ENCODE data around the gene GMPPB.
A peak's percentile ranks its signal among the peaks of the same experiment; 100 is the strongest.
"Not testable (repeated sequence)": the region's sequence is repeated elsewhere in the genome, so short reads cannot be mapped to it uniquely, and the experiment has no call there.

GMPPB gene

GRCh38 chr3:49751501-49751900 is 27.8 kb upstream of the GMPPB start:
- Histone ChIP-seq H3K4me3 (ENCODE audit: low read depth, low read length) (no peak overlapping the region), H3K27ac (no peak overlapping the region), H3K27me3 (replicated peaks) (no peaks in the 10 kb centered on the region), H3K36me3 (replicated peaks) (no peaks in the 10 kb centered on the region)
- TF ChIP-seq, protein P1, sequence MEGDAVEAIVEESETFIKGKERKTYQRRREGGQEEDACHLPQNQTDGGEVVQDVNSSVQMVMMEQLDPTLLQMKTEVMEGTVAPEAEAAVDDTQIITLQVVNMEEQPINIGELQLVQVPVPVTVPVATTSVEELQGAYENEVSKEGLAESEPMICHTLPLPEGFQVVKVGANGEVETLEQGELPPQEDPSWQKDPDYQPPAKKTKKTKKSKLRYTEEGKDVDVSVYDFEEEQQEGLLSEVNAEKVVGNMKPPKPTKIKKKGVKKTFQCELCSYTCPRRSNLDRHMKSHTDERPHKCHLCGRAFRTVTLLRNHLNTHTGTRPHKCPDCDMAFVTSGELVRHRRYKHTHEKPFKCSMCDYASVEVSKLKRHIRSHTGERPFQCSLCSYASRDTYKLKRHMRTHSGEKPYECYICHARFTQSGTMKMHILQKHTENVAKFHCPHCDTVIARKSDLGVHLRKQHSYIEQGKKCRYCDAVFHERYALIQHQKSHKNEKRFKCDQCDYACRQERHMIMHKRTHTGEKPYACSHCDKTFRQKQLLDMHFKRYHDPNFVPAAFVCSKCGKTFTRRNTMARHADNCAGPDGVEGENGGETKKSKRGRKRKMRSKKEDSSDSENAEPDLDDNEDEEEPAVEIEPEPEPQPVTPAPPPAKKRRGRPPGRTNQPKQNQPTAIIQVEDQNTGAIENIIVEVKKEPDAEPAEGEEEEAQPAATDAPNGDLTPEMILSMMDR (IDR thresholded peaks at IDR 0.05; ENCODE audit: low read depth, low read length, missing control alignments), result no peak
- in situ Hi-C loops (cut with HindIII; ENCODE audit: low pct_ligation_motif_present, low sequenced_read_pairs), result no loop called here
- no peak for DNase-seq

DNA sequence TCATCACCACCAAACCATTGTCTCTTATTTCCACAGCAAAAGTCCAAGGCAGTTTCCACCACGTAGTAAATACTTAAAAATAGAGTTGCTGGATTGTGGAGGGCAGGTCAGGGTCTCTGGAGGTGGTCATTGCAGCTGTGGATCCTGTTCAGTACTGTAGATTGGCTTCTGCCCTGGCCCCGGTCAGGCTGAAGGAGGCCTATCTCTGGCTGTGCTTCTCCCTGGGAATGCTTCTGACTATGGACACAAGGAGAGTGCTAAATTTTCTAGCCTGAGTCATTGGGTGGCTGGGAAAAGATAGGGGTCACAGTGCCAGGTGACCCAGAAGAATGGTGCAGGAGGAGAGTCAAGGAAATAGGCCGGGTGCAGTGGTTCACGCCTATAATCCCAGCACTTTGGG is 26.3 kb upstream of the GMPPB start:
- H3K4me3 ChIP-seq (ENCODE audit: low read depth, low read length), result no peak overlapping the region
- peak; percentile 29 for DNase-seq
- TF ChIP-seq, protein P1 (IDR thresholded peaks at IDR 0.05; ENCODE audit: low read depth, low read length, missing control alignments), result no peak
- in situ Hi-C loops (cut with HindIII; ENCODE audit: low pct_ligation_motif_present, low sequenced_read_pairs), result no loop called here
- no peaks in the 10 kb centered on the region for H3K36me3 ChIP-seq (replicated peaks)
- no peak overlapping the region for H3K27ac ChIP-seq
- H3K27me3 ChIP-seq (replicated peaks), result no peaks in the 10 kb centered on the region

DNA sequence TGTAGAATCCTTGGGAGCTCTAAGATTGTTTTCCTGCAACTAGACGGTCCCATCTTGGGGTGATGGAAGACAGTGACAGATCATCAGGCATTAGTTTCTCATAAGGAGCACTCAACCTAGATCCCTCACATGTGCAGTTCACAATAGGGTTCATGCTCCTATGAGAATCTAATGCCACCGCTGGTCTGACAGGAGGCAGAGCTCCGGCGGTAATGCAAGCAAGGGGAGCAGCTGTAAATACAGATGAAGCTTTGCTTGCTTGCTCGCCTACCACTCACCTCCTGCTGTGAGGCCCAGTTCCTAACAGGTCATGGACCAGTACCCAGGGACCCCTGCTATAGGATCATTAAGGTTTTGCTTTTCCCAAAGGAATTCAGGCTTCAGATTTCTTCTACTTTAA is 25.1 kb upstream of the GMPPB start:
- H3K36me3 ChIP-seq (replicated peaks); H3K4me3 ChIP-seq (ENCODE audit: low read depth, low read length); in situ Hi-C loops (cut with HindIII; ENCODE audit: low pct_ligation_motif_present, low sequenced_read_pairs); H3K27me3 ChIP-seq (replicated peaks); DNase-seq: not testable (repeated sequence)
- peak overlapping the region; percentile 83 for H3K27ac ChIP-seq

GRCh38 chr3:49747792-49748480 is 24.2 kb upstream of the GMPPB start:
- Histone ChIP-seq H3K27me3 (replicated peaks) (no peaks in the 10 kb centered on the region), H3K4me3 (ENCODE audit: low read depth, low read length) (no peak overlapping the region), H3K36me3 (replicated peaks) (no peaks in the 10 kb centered on the region), H3K27ac (peak overlapping the region; percentile 83)
- in situ Hi-C loops (cut with HindIII; ENCODE audit: low pct_ligation_motif_present, low sequenced_read_pairs), result no loop called here
- peak; percentile 87 for DNase-seq
- TF ChIP-seq, protein P1 (IDR thresholded peaks at IDR 0.05; ENCODE audit: low read depth, low read length, missing control alignments), result no peak

DNA sequence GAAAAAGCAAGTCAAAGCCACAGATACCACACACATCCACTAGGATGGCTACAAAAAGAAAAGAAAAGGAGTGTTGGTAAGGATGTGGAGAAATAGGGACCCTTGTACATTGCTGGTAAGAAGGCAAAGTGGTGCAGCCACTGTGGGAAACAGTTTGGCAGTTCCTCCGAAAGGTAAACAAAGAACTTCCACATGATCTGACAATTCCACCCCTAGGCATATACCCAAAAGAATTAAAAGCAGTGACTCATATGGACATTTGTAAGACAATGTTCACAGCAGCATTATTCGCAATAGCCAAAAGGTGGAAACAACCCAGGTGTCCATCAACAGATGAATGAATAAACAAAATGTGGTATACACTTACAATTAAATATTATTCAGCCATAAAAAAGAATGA is 22.2 kb upstream of the GMPPB start:
- Histone ChIP-seq H3K36me3 (replicated peaks) (no peaks in the 10 kb centered on the region), H3K27ac (no peak overlapping the region), H3K4me3 (ENCODE audit: low read depth, low read length) (no peak overlapping the region), H3K27me3 (replicated peaks) (no peaks in the 10 kb centered on the region)
- TF ChIP-seq, protein P1 (IDR thresholded peaks at IDR 0.05; ENCODE audit: low read depth, low read length, missing control alignments), result no peak
- in situ Hi-C loops (cut with HindIII; ENCODE audit: low pct_ligation_motif_present, low sequenced_read_pairs), result no loop called here
- no peak for DNase-seq

DNA sequence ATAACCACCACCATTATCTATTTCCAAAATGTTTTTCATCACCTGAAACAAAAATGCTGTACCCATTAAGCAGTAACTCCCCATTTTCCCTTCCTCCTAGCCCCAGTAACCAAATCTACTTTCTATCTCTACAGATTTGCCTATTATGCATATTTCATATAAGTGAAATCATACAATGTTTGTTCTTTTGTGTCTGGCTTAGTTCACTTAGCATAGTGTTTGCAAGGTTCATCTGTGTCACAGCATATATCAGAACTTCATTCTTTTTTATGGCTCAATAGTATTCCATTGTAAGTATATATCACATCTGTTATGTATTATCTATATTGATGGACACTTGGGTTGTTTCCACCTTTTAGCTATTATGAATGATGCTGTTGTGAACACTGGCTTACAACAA is 16.7 kb upstream of the GMPPB start:
- H3K4me3 ChIP-seq (ENCODE audit: low read depth, low read length), result no peak overlapping the region
- no peaks in the 10 kb centered on the region for H3K27me3 ChIP-seq (replicated peaks)
- in situ Hi-C loops (cut with HindIII; ENCODE audit: low pct_ligation_motif_present, low sequenced_read_pairs), result no loop called here
- H3K27ac ChIP-seq, result no peak overlapping the region
- TF ChIP-seq, protein P1 (IDR thresholded peaks at IDR 0.05; ENCODE audit: low read depth, low read length, missing control alignments), result no peak
- peaks cover 17% of the 10 kb centered on the region for H3K36me3 ChIP-seq (replicated peaks)
- no peak for DNase-seq
